ENCODE results near the gene ASPRV1.

Gene ASPRV1

GRCh38 chr2:69937968-69938367 is 23.5 kb downstream of the ASPRV1 start:
- no peak for DNase-seq

DNA sequence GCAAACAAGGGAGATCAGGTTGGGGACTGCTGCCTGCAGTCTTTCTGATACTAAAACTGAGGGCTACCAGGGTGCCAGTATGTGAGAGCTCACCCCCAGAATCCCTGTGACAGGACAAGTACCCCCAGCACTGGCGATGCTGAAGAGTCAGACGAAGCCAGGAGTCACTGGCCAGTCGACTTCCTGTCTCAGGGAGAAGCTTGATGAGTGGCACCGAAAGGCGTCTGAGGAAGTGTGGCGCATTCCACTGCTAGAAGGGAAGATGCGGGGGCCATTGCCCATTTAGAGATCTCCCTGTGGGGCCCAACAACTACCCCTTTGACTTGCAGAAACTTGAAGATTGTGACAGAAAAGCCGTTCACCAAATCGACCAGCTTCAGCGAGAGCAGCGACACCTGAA is 24.5 kb downstream of the ASPRV1 start:
- no peak for DNase-seq

DNA sequence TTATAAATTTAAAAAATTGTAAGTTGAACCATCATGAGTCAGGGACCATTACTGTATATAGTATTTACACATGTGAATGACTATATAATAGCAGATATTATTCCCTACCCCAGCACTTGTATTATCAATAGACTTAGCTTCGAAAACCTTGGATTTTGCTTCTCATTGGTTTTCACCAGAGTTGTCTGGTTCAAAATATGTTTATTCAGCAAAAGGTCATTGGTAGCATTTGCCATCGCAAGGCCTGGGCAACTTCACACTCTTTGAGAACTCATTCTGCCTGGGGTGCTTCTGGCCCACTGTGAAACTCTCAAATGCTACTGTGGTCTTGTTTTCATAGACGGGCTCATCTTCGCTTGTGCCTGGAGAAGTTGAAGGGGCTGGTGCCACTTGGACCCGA is 26.4 kb downstream of the ASPRV1 start:
- DNase-seq: no peak

- no peak for DNase-seq
Measured at GRCh38 chr2:69934614-69934908, 26.9 kb downstream of the ASPRV1 start.

DNA sequence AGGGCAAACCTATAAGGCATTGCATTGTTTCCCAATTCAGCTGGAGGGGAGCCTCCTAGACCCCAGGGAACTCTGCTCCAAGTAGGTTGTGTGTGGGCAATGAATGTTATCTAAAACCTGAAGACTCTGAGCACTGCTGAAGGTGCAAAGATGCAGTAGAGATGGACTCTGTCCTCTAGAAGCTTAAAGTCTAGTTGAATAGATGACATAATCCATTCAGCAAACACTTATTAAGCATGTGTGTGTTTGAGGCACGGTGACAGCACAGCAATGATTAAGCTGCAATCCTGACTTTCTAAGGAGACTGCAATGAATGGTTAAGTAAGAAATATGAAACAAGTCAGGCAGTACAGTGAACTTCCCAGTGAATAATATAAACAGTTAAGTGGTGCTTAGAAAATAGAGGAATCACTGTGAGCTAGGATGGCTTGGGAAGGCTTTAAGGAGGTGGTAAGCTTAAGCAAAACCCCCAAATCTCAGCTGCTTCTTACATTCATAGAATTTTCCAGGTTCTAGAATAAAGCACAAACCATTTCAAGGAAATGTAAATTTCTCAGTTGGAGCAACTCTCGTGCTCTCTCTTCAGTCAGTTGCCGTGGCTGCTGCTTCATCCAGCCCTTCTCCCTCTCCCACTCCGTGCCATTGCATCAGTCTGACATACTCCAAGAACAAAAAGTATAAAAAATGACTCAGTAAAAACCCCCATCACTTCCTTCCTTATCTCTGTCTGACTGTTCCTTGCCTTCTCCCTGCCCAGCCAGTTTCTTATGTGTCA is 27.4 kb downstream of the ASPRV1 start:
- peak; percentile 37 for DNase-seq

DNA sequence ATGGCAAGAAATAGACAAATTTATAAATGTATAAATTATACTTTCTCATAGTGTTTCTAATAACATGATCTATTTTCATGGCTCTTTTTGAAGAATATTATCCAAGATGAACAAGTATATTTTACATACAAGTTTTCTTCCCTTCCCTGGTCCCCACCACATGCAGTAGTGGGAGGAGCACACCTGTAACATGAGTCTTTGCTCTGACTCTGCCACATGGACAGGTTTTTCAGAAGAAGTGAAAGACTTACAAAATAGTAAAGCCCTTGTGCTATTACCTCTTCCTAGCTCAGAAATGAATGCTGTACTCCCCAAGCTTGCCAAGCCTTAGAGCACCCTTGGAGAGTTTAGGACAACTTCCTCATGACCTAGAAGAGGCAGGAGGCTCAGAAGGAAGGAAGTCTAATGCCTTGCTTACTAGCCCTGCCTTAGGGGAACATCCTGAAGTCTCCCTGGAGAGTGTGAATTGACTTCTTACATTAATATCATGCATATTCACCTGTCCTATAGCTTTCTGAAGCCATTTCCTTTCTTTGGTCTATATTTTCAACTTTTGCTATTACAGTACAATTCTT is 28.1 kb downstream of the ASPRV1 start:
- DNase-seq: no peak

- DNase-seq: no peak
Measured at GRCh38 chr2:69932596-69932922, 28.9 kb downstream of the ASPRV1 start.

GRCh38 chr2:69931832-69932595 is 29.4 kb downstream of the ASPRV1 start:
- no peak for DNase-seq

DNA sequence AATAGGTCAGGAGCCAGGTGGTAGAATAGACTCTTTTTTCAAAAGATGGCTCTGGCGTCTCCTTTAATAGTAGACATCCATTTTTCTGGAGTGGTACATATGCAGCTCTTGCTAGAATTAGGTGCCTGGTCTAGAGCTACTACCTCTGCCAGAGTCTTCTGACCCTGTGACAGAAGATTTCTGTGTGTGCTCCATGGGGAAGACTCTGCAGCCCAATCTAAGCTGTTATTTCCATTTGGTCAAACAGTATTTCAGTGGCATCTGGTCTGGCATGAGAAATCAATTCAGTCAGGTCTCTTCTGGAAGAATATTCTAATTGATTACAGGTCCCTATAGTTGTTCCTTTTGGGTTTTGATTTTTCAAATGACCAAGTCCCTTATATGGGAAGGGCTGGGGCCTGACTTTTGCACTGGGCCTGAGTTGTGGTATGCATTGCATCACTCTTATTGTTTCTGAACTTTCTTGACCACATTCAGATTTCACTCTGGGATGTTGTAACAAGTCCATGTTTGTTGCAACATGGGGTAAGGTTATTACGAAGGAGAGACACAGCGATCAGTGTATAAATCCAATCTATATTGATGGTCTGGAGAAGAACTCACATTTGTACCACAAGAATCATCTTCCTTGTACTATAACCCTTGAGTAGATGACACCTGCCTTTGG is 34.4 kb downstream of the ASPRV1 start:
- peak; percentile 74 for DNase-seq

GRCh38 chr2:69923116-69923515 is 38.3 kb downstream of the ASPRV1 start:
- DNase-seq: no peak

DNA sequence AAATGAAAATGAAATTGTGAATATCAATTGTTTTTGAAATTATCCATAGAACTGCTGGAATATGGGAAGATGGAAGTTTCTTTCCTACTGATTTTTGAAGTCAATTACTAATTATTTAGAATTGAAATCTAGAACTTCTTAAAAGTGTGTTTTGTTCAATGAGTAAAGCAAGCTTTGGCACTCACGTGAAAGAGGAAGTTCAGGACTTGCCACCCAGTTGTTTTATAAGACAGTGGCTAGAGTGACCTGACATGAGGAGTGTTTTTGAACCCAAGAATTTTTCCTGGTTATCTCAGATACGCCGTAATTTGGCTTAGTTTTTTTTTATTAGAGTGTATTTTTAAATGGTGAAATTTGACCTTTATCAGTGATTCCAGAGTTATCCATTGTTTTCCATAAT is 43.0 kb downstream of the ASPRV1 start:
- peak; percentile 67 for DNase-seq

GRCh38 chr2:69917852-69918251 is 43.6 kb downstream of the ASPRV1 start:
- peak; percentile 38 for DNase-seq

GRCh38 chr2:69916106-69916505 is 45.3 kb downstream of the ASPRV1 start:
- DNase-seq: peak; percentile 41

DNA sequence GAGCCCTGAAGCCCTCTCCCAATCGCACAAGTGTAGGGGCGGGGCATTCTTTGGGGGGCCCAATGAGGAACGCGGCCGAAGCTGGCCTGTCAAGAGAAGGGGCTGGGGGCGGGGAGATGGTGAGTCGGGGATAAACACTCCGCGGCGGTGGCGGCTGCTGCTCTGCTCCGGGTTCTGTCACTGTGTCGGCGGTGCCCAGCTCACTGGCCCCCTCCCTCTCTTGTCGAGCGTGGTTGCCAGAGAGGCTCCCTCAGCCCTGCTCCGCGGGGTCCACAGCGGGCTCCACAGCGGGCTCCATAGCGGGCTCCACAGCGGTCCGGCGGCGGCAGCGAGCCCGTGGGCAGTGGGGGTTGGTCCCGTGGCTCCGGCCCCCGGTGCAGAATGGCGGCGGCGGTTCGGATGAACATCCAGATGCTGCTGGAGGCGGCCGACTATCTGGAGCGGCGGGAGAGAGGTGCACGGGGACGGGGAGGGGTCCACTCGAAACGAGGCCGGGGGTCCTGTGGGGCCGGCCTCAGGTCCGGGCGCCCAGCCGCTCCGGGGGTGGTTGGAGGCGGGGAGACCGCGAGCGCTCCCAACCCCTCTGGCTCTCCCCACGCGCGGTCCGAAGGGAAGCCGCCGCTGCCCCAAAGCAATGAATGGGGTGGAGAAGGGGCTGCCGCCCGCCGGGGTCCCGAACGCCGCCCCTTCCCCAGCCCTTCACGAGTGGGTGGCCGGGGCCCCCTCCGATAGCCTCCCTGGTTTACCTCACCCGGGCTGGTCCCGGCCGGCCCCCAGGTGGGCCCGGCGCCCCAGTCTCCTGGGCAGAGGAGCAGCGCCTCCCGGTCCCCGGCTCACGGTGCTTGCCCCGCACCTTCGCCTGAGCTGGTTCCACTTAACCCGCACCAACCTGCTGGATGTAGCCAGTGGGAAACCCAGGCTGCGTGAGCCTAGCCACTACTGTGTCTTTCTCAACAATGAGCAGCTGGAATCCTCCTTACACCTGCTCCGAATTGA is 46.2 kb downstream of the ASPRV1 start, which contains the start of gene MXD1:
MXD1 (plus strand) TSS at position 160 of the 996 bp plus-strand sequence; CDS start at position 382, 222 bp downstream.
- DNase-seq: peak; percentile 50

GRCh38 chr2:69914164-69914949 is 47.1 kb downstream of the ASPRV1 start:
- DNase-seq: peak; percentile 100

- DNase-seq: peak; percentile 88
Measured at GRCh38 chr2:69911985-69912563, 49.4 kb downstream of the ASPRV1 start.
